ENCODE data around the gene GSTK1. TPM values are rescaled to one million over a fixed set of nuclear protein-coding genes. Genes with fewer than 3 reads are reported as not detected.

GSTK1 gene
- total RNA-seq, 1 donor from 2014 or later = 60.6 TPM

GRCh38 chr7:143221286-143221685 is 42.0 kb upstream of the GSTK1 start:
- FAIRE-seq = no peak
- no peak for DNase-seq (ENCODE audit: low read depth)
- TF ChIP-seq, protein P1, sequence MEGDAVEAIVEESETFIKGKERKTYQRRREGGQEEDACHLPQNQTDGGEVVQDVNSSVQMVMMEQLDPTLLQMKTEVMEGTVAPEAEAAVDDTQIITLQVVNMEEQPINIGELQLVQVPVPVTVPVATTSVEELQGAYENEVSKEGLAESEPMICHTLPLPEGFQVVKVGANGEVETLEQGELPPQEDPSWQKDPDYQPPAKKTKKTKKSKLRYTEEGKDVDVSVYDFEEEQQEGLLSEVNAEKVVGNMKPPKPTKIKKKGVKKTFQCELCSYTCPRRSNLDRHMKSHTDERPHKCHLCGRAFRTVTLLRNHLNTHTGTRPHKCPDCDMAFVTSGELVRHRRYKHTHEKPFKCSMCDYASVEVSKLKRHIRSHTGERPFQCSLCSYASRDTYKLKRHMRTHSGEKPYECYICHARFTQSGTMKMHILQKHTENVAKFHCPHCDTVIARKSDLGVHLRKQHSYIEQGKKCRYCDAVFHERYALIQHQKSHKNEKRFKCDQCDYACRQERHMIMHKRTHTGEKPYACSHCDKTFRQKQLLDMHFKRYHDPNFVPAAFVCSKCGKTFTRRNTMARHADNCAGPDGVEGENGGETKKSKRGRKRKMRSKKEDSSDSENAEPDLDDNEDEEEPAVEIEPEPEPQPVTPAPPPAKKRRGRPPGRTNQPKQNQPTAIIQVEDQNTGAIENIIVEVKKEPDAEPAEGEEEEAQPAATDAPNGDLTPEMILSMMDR (IDR thresholded peaks at IDR 0.05; ENCODE audit: insufficient read depth, low read length, severe bottlenecking) = no peak
- no peak overlapping the region for H3K4me3 ChIP-seq (ENCODE audit: low read depth, low read length)
- H3K27me3 ChIP-seq (ENCODE audit: control insufficient read depth, insufficient read depth, low read length) = peaks cover 3% of the 10 kb centered on the region
- H3K36me3 ChIP-seq (ENCODE audit: control insufficient read depth, insufficient read depth, low read length) = no peaks in the 10 kb centered on the region

- no peak for FAIRE-seq
- DNase-seq (ENCODE audit: low read depth) = no peak
- Histone ChIP-seq H3K4me3 (ENCODE audit: low read depth, low read length) (no peak within 1 kb of the TSS), H3K27me3 (ENCODE audit: control insufficient read depth, insufficient read depth, low read length) (peaks cover 3% of the 10 kb centered on the region), H3K36me3 (ENCODE audit: control insufficient read depth, insufficient read depth, low read length) (no peaks in the 10 kb centered on the region)
- TF ChIP-seq, protein P1 (IDR thresholded peaks at IDR 0.05; ENCODE audit: insufficient read depth, low read length, severe bottlenecking) = no peak
Measured at GRCh38 chr7:143221737-143222136, 41.5 kb upstream of the GSTK1 start, which contains the start of gene TAS2R40. Gene TAS2R40, plus strand, starts transcription at chr7:143222037. Its CDS starts 42 bp downstream, at chr7:143222079.

- no peak for FAIRE-seq
Measured at GRCh38 chr7:143222782-143223181, 40.5 kb upstream of the GSTK1 start.

DNA sequence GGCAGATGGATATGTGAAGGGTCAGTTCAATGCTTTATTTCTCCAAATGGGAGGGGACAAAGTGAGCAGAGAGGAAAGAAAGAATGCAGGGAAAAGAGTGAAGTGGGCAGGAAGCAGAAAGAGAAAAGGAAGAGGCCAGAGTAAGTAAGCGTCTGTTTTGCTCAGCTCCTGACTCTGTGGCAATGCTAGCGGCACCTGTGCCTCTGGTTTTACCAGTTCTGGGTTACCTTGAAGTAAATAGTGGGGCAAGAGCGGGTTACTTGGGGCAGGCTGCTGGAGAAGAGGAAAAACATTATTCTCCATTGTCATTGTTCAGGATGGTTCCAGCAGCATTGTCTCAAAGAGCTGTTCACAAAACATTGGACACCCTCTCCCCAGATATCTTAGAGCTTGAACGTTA is 39.5 kb upstream of the GSTK1 start:
- Histone ChIP-seq H3K27me3 (ENCODE audit: control insufficient read depth, insufficient read depth, low read length) (peaks cover 3% of the 10 kb centered on the region), H3K36me3 (ENCODE audit: control insufficient read depth, insufficient read depth, low read length) (no peaks in the 10 kb centered on the region), H3K4me3 (ENCODE audit: low read depth, low read length) (no peak overlapping the region)
- TF ChIP-seq, protein P1 (IDR thresholded peaks at IDR 0.05; ENCODE audit: insufficient read depth, low read length, severe bottlenecking) = no peak
- DNase-seq (ENCODE audit: low read depth) (peak; percentile 12), FAIRE-seq (no peak)

More at GRCh38 chr7:143222782-143223181, 40.5 kb upstream of the GSTK1 start:
- DNase-seq (ENCODE audit: low read depth) = no peak
- Histone ChIP-seq H3K4me3 (ENCODE audit: low read depth, low read length) (no peak overlapping the region), H3K27me3 (ENCODE audit: control insufficient read depth, insufficient read depth, low read length) (peaks cover 3% of the 10 kb centered on the region), H3K36me3 (ENCODE audit: control insufficient read depth, insufficient read depth, low read length) (no peaks in the 10 kb centered on the region)
- TF ChIP-seq, protein P1 (IDR thresholded peaks at IDR 0.05; ENCODE audit: insufficient read depth, low read length, severe bottlenecking) = no peak

- TF ChIP-seq, protein P1 (IDR thresholded peaks at IDR 0.05; ENCODE audit: insufficient read depth, low read length, severe bottlenecking) = no peak
- no peak overlapping the region for H3K4me3 ChIP-seq (ENCODE audit: low read depth, low read length)
- H3K36me3 ChIP-seq (ENCODE audit: control insufficient read depth, insufficient read depth, low read length) = no peaks in the 10 kb centered on the region
- FAIRE-seq (no peak), DNase-seq (ENCODE audit: low read depth) (no peak)
- peaks cover 3% of the 10 kb centered on the region for H3K27me3 ChIP-seq (ENCODE audit: control insufficient read depth, insufficient read depth, low read length)
Measured at GRCh38 chr7:143225047-143225446, 38.2 kb upstream of the GSTK1 start.

DNA sequence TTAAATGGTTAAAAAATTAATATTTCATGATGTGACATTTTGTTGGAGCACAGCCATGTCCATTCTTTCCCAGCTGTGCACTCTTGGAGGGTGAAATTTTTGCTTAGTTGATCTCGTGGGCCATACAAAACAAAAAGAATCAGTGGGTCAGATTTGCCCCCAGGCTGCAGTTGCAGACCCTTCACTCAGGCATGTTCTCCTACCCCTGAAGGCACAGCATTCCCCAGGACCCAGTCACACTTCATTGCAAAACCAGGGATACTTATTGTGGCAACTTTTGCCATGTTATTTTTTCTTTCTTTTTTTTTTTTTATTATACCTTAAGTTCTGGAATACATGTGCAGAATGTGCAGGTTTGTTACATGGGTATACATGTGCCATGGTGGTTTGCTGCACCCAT is 35.4 kb upstream of the GSTK1 start:
- no peak for DNase-seq (ENCODE audit: low read depth)
- no peak for FAIRE-seq
- Histone ChIP-seq H3K4me3 (ENCODE audit: low read depth, low read length) (no peak overlapping the region), H3K27me3 (ENCODE audit: control insufficient read depth, insufficient read depth, low read length) (peaks cover 2% of the 10 kb centered on the region), H3K36me3 (ENCODE audit: control insufficient read depth, insufficient read depth, low read length) (no peaks in the 10 kb centered on the region)
- TF ChIP-seq, protein P1 (IDR thresholded peaks at IDR 0.05; ENCODE audit: insufficient read depth, low read length, severe bottlenecking) = no peak

Measured in bronchial epithelial cell (primary cell).